ENCODE data around the gene STIM2.

- TF ChIP-seq REST (IDR thresholded peaks at IDR 0.05; ENCODE audit: low read depth) (no peak), YY1 (IDR thresholded peaks at IDR 0.05; ENCODE audit: low read depth) (no peak)
Measured at GRCh38 chr4:26830701-26831100, 29.9 kb upstream of the STIM2 start.
